HL-60 (cell line): ENCODE data around the gene PUM1.

Experiments
- GABPA ChIP-seq: IDR thresholded peaks from 2 replicates; pipeline ENCODE4 v1.6.1; 2012; ENCODE audit warnings: low read depth
- TF ChIP-seq, protein P1 (sequence below): IDR thresholded peaks from one replicate; pipeline ENCODE4 v1.5.1; 2011; ENCODE audit warnings: low read length, control low read depth, inconsistent platforms; ENCODE audit not compliant: insufficient read depth
- TF ChIP-seq, protein P2 (sequence below): IDR thresholded peaks from 2 replicates; pipeline ENCODE4 v1.6.1; 2012; ENCODE audit warnings: low read depth; ENCODE audit not compliant: insufficient replicate concordance

DNA sequence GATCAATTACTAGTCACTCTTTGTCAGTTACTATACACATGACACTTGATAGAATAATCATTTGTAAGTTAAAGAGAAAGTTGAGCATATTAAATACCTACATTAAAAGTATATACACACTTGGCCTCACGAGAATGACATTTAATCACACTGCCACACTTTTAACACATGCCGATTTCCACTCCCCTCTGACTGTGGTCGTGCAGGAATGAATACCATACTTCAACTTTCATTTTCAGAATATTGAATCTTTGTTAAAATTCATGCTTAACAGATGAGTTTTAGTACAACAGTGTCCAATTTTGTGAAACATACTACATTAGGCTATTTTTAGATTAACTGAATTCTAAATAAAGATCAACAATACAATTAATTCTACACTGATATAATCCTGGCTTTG, 78.8 kb downstream of the PUM1 start:
- TF ChIP-seq, protein P1, sequence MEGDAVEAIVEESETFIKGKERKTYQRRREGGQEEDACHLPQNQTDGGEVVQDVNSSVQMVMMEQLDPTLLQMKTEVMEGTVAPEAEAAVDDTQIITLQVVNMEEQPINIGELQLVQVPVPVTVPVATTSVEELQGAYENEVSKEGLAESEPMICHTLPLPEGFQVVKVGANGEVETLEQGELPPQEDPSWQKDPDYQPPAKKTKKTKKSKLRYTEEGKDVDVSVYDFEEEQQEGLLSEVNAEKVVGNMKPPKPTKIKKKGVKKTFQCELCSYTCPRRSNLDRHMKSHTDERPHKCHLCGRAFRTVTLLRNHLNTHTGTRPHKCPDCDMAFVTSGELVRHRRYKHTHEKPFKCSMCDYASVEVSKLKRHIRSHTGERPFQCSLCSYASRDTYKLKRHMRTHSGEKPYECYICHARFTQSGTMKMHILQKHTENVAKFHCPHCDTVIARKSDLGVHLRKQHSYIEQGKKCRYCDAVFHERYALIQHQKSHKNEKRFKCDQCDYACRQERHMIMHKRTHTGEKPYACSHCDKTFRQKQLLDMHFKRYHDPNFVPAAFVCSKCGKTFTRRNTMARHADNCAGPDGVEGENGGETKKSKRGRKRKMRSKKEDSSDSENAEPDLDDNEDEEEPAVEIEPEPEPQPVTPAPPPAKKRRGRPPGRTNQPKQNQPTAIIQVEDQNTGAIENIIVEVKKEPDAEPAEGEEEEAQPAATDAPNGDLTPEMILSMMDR: no peak
- TF ChIP-seq GABPA: no peak
- TF ChIP-seq, protein P2, sequence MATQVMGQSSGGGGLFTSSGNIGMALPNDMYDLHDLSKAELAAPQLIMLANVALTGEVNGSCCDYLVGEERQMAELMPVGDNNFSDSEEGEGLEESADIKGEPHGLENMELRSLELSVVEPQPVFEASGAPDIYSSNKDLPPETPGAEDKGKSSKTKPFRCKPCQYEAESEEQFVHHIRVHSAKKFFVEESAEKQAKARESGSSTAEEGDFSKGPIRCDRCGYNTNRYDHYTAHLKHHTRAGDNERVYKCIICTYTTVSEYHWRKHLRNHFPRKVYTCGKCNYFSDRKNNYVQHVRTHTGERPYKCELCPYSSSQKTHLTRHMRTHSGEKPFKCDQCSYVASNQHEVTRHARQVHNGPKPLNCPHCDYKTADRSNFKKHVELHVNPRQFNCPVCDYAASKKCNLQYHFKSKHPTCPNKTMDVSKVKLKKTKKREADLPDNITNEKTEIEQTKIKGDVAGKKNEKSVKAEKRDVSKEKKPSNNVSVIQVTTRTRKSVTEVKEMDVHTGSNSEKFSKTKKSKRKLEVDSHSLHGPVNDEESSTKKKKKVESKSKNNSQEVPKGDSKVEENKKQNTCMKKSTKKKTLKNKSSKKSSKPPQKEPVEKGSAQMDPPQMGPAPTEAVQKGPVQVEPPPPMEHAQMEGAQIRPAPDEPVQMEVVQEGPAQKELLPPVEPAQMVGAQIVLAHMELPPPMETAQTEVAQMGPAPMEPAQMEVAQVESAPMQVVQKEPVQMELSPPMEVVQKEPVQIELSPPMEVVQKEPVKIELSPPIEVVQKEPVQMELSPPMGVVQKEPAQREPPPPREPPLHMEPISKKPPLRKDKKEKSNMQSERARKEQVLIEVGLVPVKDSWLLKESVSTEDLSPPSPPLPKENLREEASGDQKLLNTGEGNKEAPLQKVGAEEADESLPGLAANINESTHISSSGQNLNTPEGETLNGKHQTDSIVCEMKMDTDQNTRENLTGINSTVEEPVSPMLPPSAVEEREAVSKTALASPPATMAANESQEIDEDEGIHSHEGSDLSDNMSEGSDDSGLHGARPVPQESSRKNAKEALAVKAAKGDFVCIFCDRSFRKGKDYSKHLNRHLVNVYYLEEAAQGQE: no peak
